H1 (cell line): ENCODE data around the gene GNG8. TPM values are rescaled to one million over a fixed set of nuclear protein-coding genes. Genes with fewer than 3 reads are reported as not detected.

Experiments used
- GTF2F1 ChIP-seq: IDR thresholded peaks from 2 replicates; pipeline ENCODE4 v1.6.1; 2012; ENCODE audit warnings: low read depth, low read length, improper control_type of control experiment, borderline replicate concordance
- KDM5A ChIP-seq: fragments of 200-600 bp; IDR thresholded peaks from 2 replicates; pipeline ENCODE4 v1.7.1; 2012; ENCODE audit warnings: mild to moderate bottlenecking, low read length, inconsistent platforms, mixed read lengths
- POLR2AphosphoS5 ChIP-seq: IDR thresholded peaks from 2 replicates; pipeline ENCODE4 v1.6.1; 2011; ENCODE audit warnings: low read depth, low read length
- RBBP5 ChIP-seq: IDR thresholded peaks from 2 replicates; pipeline ENCODE4 v1.7.1; 2012; ENCODE audit warnings: low read depth, mild to moderate bottlenecking, inconsistent platforms, low read length, moderate library complexity, borderline replicate concordance
- SP1 ChIP-seq: IDR thresholded peaks from 2 replicates; pipeline ENCODE4 v1.6.1; 2011; ENCODE audit warnings: low read depth, low read length
- polyA plus RNA-seq, 7 experiments: library from polyadenylated mRNA; depleted of rRNA in 3 of 7; stranded (reverse) in 5 of 7; unstranded in 2 of 7; fragments of >200 nt in 5 of 7; fragments of 200-250 nt in 2 of 7; gene quantifications; 1 replicate in 5 of 7; 2 replicates in 1 of 7; 4 replicates in 1 of 7; pipeline versions ENCODE4 v1.2.1 to v1.2.3, GENCODE V29; 2011 to 2013; ENCODE audit warnings: missing spikeins in 2 of 7, mixed read lengths in 2 of 7
- total RNA-seq: library from RNA; stranded (reverse); fragmentation: NEBNext Ultra II Directional; extraction: Animal tissue kit (Norgen Biotek cat#: 25700); gene quantifications from 2 replicates; pipeline ENCODE4 v1.2.1, GENCODE V29; 2021
- TF ChIP-seq, protein P1 (sequence below): fragments of 300-600 bp; sonication (generic); IDR thresholded peaks from 2 replicates; pipeline ENCODE4 v1.7.1; 2012; ENCODE audit warnings: low read length, moderate library complexity, mild to moderate bottlenecking, inconsistent platforms; ENCODE audit not compliant: insufficient replicate concordance
- TF ChIP-seq, protein P2 (sequence below): IDR thresholded peaks from 2 replicates; pipeline ENCODE4 v1.6.1; 2012; ENCODE audit warnings: inconsistent platforms

GNG8 gene
- total and polyA plus RNA-seq, 2 of the 8 experiments (the other 6 are each of a cell fraction or from before 2014, with no cell fraction given): not detected

DNA sequence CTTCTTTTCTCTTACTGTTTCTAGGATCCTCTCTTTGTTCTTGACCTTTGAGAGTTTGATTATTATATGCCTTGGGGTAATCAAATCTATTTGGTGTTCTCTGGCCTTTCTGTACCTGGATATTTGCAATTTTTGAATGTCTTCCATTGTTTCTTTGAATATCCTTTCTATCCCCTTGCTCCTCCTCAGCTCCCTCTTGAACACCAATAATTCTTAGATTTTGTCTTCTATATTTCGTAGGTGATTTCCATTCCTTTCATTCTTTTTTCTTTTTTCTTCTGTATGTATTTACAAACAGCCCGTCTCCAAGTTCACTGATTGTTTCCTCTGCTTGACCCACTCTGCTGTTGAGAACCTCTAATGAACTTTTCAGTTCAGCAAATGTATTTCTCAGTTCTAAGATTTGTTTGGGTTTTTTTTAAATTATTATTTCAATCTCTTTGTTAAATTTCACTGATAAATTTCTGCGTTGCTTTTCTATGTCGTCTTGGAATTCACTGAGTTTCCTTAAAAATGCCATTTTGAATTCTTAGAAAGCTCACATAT is 37.6 kb downstream of the GNG8 start (continued):
- TF ChIP-seq, protein P1, sequence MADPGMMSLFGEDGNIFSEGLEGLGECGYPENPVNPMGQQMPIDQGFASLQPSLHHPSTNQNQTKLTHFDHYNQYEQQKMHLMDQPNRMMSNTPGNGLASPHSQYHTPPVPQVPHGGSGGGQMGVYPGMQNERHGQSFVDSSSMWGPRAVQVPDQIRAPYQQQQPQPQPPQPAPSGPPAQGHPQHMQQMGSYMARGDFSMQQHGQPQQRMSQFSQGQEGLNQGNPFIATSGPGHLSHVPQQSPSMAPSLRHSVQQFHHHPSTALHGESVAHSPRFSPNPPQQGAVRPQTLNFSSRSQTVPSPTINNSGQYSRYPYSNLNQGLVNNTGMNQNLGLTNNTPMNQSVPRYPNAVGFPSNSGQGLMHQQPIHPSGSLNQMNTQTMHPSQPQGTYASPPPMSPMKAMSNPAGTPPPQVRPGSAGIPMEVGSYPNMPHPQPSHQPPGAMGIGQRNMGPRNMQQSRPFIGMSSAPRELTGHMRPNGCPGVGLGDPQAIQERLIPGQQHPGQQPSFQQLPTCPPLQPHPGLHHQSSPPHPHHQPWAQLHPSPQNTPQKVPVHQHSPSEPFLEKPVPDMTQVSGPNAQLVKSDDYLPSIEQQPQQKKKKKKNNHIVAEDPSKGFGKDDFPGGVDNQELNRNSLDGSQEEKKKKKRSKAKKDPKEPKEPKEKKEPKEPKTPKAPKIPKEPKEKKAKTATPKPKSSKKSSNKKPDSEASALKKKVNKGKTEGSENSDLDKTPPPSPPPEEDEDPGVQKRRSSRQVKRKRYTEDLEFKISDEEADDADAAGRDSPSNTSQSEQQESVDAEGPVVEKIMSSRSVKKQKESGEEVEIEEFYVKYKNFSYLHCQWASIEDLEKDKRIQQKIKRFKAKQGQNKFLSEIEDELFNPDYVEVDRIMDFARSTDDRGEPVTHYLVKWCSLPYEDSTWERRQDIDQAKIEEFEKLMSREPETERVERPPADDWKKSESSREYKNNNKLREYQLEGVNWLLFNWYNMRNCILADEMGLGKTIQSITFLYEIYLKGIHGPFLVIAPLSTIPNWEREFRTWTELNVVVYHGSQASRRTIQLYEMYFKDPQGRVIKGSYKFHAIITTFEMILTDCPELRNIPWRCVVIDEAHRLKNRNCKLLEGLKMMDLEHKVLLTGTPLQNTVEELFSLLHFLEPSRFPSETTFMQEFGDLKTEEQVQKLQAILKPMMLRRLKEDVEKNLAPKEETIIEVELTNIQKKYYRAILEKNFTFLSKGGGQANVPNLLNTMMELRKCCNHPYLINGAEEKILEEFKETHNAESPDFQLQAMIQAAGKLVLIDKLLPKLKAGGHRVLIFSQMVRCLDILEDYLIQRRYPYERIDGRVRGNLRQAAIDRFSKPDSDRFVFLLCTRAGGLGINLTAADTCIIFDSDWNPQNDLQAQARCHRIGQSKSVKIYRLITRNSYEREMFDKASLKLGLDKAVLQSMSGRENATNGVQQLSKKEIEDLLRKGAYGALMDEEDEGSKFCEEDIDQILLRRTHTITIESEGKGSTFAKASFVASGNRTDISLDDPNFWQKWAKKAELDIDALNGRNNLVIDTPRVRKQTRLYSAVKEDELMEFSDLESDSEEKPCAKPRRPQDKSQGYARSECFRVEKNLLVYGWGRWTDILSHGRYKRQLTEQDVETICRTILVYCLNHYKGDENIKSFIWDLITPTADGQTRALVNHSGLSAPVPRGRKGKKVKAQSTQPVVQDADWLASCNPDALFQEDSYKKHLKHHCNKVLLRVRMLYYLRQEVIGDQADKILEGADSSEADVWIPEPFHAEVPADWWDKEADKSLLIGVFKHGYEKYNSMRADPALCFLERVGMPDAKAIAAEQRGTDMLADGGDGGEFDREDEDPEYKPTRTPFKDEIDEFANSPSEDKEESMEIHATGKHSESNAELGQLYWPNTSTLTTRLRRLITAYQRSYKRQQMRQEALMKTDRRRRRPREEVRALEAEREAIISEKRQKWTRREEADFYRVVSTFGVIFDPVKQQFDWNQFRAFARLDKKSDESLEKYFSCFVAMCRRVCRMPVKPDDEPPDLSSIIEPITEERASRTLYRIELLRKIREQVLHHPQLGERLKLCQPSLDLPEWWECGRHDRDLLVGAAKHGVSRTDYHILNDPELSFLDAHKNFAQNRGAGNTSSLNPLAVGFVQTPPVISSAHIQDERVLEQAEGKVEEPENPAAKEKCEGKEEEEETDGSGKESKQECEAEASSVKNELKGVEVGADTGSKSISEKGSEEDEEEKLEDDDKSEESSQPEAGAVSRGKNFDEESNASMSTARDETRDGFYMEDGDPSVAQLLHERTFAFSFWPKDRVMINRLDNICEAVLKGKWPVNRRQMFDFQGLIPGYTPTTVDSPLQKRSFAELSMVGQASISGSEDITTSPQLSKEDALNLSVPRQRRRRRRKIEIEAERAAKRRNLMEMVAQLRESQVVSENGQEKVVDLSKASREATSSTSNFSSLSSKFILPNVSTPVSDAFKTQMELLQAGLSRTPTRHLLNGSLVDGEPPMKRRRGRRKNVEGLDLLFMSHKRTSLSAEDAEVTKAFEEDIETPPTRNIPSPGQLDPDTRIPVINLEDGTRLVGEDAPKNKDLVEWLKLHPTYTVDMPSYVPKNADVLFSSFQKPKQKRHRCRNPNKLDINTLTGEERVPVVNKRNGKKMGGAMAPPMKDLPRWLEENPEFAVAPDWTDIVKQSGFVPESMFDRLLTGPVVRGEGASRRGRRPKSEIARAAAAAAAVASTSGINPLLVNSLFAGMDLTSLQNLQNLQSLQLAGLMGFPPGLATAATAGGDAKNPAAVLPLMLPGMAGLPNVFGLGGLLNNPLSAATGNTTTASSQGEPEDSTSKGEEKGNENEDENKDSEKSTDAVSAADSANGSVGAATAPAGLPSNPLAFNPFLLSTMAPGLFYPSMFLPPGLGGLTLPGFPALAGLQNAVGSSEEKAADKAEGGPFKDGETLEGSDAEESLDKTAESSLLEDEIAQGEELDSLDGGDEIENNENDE: no peak
- TF ChIP-seq GTF2F1 (no peak), RBBP5 (no peak), SP1 (no peak), POLR2AphosphoS5 (no peak), KDM5A (no peak)
- TF ChIP-seq, protein P2, sequence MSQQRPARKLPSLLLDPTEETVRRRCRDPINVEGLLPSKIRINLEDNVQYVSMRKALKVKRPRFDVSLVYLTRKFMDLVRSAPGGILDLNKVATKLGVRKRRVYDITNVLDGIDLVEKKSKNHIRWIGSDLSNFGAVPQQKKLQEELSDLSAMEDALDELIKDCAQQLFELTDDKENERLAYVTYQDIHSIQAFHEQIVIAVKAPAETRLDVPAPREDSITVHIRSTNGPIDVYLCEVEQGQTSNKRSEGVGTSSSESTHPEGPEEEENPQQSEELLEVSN: no peak
- TF ChIP-seq, all 59 proteins: peak for 0
